Stimulated activated naive CD4-positive, alpha-beta T cell treated with Interleukin-2 at 50 U/mL for 16 hours (primary cell): ENCODE measurements around the gene UCKL1.
A peak's percentile ranks its signal among the peaks of the same experiment; 100 is the strongest.

ENCODE experiments used
- DNase-seq: peaks from one replicate; lab custom pipeline; 2025; lab: John Stamatoyannopoulos, UW

UCKL1 gene

GRCh38 chr20:63958964-63959698 lies 2.9 kb upstream of the UCKL1 start:
- no peak for DNase-seq

DNA sequence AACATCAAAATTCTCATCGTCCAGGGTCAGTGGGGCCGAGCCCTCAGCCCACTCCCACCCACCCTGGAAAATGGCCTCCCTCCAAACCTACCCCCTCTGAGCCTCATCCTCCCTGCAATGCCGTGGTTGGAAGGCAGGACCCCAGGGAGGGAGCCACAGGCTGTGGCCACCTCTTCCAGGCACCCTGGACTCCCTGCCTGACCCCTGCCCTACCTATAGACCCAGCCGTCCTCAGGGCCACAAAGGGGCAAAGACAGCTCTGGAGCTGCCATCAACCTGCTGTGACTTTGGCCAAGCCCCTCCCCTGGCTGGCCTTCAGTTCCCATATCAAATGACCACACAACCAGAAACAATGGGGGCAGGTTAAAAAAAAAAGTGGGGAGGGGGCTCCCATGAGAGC lies 2.3 kb upstream of the UCKL1 start:
- DNase-seq = no peak

DNA sequence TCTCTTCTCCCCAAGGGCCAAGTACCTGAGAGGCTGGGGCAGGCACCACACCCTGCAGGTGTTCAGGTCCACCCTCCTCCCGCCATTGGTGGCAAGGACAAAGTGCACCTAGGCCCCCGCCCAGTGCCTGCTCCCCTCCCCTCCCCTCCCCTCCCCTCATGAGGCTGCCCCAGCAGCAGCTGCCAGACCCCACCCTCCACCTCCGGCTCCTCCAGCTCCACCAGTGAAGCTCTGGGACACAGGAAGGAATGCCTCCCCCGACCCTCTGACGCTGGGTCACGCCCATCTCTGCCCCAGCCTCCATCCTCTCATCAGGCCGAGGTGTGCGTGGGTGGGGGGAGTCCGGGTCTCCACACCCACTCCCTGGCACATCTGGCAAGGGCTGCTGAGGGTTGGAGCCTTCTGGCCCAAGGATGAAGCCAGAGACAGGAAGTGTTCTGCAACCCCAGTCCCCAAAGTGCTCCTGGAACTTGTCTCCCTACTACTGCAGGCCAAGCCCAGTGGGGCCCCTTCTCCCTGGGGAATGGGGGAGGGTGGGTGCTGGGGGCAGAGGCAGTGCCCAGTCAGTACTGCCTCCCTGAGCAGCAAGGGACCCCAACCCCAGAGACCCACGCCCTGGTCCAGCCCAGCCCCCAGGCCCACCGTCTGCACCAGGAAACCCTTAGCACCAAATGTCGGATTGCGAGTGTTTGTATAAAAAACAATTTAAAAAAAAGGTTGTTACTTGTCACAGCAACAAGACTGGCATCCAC lies 1.6 kb upstream of the UCKL1 start:
- DNase-seq = peak; percentile 27

DNA sequence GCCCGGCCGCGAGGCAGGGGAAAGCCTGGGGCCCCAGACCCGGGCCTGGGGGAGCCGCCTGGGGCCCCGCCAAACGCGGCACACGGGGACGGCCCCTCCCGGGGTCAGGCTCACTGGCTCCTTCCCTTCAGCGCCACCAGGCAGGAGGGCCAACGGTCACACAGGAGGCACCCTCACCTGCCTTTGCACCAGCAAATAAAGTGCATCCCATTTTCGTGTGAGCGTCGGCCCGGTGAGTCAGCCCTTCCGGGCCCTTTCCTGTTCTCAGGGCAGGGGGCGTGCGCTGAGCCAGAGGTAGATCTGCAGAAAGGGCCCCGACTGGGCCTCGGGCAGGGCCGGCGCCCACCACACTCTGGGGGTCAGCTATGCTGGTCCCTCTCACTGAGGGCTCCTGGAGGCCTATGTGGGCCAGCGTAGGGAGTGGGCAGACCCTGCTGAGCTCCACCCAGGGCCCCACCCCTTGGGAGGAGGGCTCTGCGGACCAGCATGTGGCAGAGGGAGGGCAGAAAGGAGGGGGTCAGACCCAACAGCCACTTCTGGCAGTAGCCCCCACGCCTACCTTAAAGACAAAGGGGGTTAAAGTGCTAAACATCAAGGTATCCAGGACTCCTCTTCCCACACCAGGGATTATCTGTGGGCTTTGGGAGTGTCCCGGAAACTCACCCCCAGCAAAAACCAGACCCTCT lies 931 bp upstream of the UCKL1 start:
- DNase-seq = peak; percentile 78

- DNase-seq = no peak
Measured at GRCh38 chr20:63956664-63957003, 418 bp upstream of the UCKL1 start.

- no peak for DNase-seq
Measured at GRCh38 chr20:63955281-63955826, 862 bp downstream of the UCKL1 start.

DNA sequence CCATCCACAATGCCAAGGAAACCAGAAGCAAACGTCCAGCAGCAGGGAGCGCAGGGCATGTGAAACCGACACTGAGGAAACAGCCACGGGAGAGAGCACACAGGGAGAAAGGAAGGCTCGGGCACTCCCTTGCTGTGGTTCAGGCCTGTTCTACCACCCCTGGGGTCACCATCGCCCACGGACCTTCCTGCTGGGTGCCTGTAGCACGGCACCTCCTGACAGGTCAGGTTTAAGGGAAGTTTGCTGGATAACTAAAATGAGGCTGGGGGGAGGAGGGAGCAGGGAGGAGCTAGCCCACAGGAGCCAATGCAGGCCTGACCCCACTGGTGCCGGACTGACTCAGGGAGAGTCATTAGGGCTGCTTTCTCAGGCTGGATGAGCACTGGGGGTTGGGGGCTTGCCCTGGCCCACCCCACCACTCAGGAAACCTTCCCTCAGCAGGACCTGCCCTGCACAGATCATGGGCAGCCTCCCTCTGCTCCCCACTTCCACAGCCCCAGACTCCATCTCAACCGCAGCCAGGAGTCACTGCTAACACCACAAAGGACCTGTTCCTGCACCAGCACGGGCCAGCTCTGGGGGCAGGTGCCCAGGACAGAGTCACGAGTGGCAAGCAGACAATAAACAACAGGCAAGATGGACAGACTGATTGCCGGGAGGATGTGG lies 2.3 kb downstream of the UCKL1 start:
- DNase-seq = no peak

DNA sequence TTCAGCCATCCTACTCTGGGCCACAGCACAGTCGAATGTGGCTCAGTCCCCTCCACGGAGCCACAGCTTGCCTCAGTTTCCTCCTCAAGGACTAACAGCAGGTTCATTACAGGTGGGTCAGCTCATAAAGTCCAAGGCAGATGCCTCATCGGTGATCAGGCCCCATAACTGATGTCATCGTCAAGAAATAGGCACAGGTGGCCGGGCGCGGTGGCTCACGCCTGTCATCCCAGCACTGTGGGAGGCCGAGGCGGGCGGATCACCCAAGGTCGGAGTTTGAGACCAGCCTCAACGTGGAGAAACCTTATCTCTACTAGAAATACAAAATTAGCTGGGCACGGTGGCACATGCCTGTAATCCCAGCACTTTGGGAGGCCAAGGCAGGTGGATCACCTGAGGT lies 3.4 kb downstream of the UCKL1 start:
- no peak for DNase-seq

DNA sequence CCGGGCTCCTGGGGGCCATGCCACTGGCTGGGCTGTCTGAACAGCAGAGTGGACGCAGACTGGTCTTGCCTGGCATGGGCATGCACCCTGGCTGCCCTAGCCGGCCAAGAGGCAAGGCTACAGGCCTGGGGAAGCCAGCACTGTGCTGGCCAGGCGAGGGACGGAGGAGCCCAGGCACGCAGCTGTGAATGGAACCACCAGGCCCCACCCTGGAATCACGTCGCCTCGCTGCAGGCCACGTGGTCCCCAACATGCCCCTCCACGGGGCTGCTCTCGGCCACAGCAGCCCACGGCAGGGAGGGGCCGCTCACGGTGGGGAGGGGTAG lies 4.0 kb downstream of the UCKL1 start:
- DNase-seq = no peak

GRCh38 chr20:63951398-63952209 lies 4.6 kb downstream of the UCKL1 start:
- no peak for DNase-seq

DNA sequence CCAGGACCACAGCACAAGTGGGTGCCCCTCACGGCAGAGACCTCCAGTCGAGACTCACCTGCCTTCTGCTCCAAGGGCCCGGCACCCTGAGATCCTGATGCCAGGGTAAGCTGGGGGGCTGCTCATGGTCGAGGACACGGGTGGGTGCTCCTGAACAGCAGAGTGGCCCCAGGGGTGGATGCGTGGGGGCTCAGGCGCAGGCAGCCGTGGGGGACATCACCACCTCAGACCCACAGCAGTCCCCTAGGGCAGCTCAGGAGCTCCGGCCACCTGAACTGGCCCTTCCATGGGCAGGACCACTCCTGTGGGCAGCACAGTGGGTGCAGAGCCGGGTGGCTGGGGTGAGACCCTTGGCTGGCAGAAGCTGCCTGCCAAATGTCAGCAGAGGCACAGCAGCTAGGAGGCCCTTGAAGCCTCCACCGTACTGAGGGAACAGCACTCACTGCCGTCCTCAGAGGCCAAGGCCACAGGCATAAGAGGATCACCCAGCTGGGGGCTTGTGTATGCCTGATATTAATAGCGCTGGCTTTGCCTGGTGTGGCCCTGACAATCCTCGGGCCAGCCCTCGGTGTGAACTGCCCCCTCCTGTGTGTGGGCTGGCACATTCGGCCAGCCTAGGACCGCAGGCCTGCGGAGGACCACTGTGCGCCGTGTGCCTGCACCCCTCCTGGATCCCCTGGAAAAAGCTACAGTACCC lies 5.4 kb downstream of the UCKL1 start:
- DNase-seq = no peak

DNA sequence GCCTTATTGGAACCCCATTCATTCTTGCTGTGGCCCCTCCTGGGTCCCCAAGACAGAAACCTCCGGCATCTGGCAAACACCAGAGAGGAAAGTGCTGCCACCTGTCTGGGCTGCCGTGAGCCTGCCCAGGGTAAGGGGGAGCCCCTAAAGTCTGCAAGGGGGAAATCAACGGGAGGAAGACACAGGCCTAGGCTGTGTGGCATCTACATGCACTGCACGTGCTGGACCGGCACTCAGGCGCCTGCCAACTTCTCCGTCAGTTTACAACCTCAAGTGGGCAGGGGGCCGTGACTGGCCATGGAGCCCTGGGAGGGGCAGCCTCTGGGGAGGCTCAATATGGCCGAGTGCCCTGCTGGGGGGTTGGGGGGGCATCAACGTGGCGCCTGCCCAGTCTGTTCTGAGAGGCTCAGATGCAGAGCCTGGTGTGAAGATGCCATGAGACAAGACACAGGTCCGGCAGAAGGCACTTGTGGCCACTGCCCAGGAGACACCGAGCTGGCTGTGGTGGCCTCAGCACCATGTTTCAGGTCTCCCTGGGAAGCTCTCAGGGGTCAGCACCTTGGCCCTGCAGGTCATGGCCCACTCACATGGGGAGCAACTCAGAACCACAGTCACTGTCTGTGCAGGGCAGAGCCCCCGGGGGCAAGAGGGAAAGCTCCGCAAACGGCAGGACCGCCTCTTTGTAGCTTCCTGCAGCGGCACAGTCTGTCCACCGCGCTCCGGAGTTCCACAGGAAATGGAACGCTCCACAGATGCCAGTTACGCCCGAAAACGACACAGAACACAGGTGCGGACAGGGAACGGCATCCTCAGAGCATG lies 8.4 kb downstream of the UCKL1 start:
- no peak for DNase-seq

- no peak for DNase-seq
Measured at GRCh38 chr20:63946986-63947637, 9.1 kb downstream of the UCKL1 start.

GRCh38 chr20:63945921-63946920 lies 10.0 kb downstream of the UCKL1 start:
- no peak for DNase-seq

DNA sequence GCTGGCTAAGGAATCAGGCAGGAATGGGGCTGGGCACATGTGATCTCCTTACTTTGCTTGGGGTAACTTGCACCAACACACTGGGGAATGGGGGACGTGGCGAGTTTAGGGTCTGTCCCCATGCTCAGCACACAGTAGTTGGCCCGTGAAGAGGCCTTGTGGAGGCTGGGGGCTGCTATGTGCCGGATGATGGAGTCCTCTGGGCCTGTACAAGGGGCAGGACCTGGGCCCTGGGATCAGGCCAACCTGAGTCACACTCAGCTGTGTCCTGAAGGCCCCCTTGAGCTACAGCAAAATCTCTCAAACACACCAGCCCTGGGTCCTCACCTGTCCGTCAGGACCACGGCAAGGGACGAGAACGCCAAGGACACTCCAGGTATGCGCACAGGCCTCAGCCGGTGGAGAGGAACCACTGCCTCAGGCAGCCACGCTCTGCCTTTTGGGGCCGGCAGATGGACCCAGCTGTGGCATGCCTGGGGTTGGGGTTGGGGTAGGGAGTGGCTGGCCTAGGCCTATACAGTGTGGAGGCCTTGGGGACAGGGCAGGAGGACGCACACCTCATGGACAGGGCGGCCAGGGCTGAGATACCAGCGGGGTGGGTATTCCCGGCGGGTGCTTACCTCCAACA lies 11.1 kb downstream of the UCKL1 start:
- DNase-seq = no peak

DNA sequence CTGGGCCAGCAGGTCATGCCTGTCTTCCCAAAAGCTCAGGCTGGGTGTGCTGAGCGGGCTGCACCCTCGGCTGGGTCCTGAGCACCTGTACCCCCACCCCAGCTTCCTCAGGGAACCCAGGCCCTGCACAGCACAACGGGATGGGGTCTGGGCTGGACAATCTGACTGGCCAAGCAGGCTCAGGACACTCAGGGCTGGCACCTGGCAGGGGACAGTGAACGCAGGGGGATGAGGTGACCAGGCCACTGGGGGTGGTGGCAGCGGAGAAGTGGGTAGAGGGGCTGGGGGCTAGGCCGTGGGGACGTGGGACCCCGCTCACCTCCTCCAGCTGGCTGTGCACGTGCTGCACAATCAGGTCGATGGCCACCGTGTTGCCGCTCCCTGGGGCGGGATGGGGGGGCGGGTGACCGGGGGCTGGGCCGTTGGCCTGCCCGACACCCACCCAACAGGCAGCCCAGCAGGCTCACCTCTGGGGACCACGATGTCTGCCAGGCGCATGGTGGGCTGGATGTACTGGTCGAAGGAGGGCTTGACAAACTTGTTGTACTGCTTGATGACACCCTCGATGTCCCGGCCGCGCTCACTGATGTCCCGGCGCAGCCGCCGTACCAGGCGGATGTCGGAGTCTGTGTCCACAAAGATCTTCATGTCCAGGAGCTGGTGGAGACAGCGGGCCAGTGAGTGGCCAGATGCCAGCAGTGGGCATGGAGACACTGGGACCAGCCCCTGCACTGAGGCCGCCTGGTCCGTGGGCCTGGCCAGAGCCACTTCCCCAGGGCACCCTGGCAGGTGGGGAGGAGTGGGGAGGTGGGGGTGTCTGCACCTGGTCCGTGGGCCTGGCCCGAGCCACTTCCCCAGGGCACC lies 11.9 kb downstream of the UCKL1 start:
- DNase-seq = no peak

GRCh38 chr20:63943808-63944077 lies 12.5 kb downstream of the UCKL1 start:
- DNase-seq = no peak
